GM23338 (cell line): ENCODE data around the gene MLPH. TPM values are rescaled to one million over a fixed set of nuclear protein-coding genes. Genes with fewer than 3 reads are reported as not detected.

Experiments
- microRNA-seq: library from miRNA; unstranded; fragments of <30 nt; microRNA quantifications from one replicate; pipeline ENCODE4, GENCODE V29; 2017
- polyA plus RNA-seq: library from polyadenylated mRNA; unstranded; fragments of >200 nt; fragmentation: Nextera tagmentation; extraction: Ambion mirVana; gene quantifications from 2 replicates; pipeline ENCODE4 v1.2.1, GENCODE V29; 2016
- small RNA-seq: library from RNA; depleted of rRNA; stranded (forward); fragments of <200 nt; gene quantifications from one replicate; pipeline ENCODE3, GENCODE V24; 2014; ENCODE audit warnings: low replicate concordance
- total RNA-seq: library from RNA; depleted of rRNA; stranded (reverse); fragments of >200 nt; shearing (Covaris generic); gene quantifications from 2 replicates; pipeline ENCODE4 v1.2.3, GENCODE V29; 2014; rRNA removed

MLPH gene
- total and polyA plus RNA-seq, 2 experiments from 2014 or later, result 13.6 to 16.5 TPM

Small RNAs within 50 kb of the gene (microRNA-seq; reads per million reads assigned to microRNA genes)
- not detected for gene MIR6811

Small RNAs within 50 kb of the gene (small RNA-seq; reads per million reads assigned to genes)
- not detected for gene MIR6811
- gene RNU6-1140P, result 0.35 reads per million, percentile 19 among the genes with 10 or more reads in this experiment

Other genes with a start within 250 kb of the MLPH start
- 7.3 and 8.7 TPM in 2 replicates for gene COL6A3, start 73.1 kb upstream of the MLPH start, total RNA-seq
- gene COL6A3, start 73.1 kb upstream of the MLPH start, polyA plus RNA-seq, result 1.2 TPM in 2 replicates
- gene PRLH, start 79.3 kb downstream of the MLPH start, total RNA-seq, result not detected in 2 replicates
- not detected in 2 replicates for gene PRLH, start 79.3 kb downstream of the MLPH start, polyA plus RNA-seq
- 21.4 and 26.9 TPM in 2 replicates for gene RAB17, start 103.5 kb downstream of the MLPH start, total RNA-seq
- 17.4 and 22.4 TPM in 2 replicates for gene RAB17, start 103.5 kb downstream of the MLPH start, polyA plus RNA-seq
- gene LRRFIP1, start 140.3 kb downstream of the MLPH start, total RNA-seq, result 57.4 and 59.6 TPM in 2 replicates
- 160 and 178 TPM in 2 replicates for gene LRRFIP1, start 140.3 kb downstream of the MLPH start, polyA plus RNA-seq